Measurements from ENCODE around the gene TGFBI.

- TF ChIP-seq CTCF (IDR thresholded peaks at IDR 0.05 in 4 of 5, conservative IDR thresholded peaks at IDR 0.05 in 1 of 5) (no peak), POLR2A (IDR thresholded peaks at IDR 0.05) (no peak)
These were observed 80.0 kb downstream of the TGFBI start for GRCh38 chr5:136108766-136109165.
